HG02610 (cell line): ENCODE data around the gene TIMM29.

Experiments used
- ATAC-seq: cut with Tn5 transposase; IDR thresholded peaks from one replicate; pipeline ENCODE4 v1.9.1; 2021; ENCODE audit warnings: mild to moderate bottlenecking, moderate library complexity; ENCODE audit not compliant: unreplicated experiment

TIMM29 gene

DNA sequence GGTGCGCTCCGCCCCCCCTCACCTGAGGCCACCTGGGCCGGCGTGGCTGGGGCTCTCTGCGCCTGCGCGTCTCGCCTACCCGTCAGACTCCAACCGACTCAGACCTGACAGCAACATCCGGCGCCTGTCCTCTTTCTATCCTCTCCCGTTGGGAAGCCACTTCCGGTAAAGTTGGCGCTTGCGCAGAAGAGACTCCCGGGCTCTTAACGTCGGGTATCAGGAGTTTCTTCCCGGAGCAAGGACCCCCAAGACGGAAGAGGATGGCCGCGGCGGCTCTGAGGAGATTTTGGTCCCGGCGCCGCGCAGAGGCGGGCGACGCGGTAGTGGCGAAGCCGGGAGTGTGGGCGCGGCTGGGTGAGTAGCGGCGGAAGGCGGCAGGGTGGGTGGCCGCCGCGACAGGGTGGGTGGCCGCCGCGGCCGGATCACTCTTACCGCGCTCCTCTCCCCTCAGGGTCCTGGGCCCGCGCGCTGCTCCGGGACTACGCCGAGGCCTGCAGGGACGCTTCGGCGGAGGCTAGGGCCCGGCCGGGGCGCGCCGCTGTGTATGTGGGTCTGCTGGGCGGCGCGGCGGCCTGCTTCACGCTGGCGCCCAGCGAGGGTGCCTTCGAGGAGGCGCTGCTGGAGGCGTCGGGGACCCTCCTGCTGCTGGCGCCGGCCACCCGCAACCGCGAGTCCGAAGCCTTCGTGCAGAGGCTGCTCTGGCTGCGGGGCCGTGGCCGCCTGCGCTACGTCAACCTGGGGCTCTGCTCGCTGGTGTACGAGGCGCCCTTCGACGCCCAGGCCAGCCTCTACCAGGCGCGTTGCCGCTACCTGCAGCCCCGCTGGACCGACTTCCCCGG is at the start of gene TIMM29, which contains the start of gene YIPF2:
Gene TIMM29, plus strand, starts transcription at position 249 of the 839 bp plus-strand sequence. Its CDS starts 12 bp downstream, at position 261.
Gene YIPF2, minus strand, starts transcription at position 77 of the 839 bp plus-strand sequence. CDS start 229 bp downstream, outside the sequence.
- ATAC-seq = peak; percentile 82

DNA sequence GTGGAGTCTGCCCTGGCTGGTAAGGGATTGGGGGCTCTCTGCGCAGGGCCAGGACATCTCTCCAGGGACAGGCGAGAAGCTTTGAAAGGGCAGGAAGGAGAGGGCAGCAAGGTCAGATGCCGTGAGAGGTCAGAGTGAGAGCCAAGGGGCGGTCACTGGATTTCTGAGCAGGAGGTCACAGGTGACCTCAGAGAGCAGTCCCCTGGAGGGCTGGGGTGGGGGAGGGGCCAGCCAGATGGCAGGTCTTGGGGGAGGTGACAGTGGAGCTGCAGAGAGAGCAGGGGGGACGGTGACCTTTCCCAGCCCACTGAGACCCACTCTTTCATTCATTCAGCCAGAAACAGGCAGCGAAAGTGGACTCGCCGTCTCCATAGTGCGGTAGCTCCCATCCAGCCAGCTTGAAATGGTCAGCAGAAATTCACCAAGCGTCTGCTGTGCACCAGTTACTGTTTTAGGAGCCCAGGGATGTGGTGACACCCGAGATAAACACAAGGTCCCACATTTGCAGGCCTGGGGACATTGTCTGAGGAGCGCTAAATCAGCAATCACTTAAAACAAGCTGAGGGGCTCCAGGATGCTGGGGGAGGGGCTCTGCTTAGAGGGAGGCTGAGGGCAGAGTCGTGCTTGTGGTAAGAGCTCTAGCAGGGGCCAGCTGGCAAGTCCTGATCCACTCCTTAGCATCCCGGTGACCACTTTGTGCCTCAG is 47.1 kb upstream of the TIMM29 start:
- ATAC-seq = no peak

DNA sequence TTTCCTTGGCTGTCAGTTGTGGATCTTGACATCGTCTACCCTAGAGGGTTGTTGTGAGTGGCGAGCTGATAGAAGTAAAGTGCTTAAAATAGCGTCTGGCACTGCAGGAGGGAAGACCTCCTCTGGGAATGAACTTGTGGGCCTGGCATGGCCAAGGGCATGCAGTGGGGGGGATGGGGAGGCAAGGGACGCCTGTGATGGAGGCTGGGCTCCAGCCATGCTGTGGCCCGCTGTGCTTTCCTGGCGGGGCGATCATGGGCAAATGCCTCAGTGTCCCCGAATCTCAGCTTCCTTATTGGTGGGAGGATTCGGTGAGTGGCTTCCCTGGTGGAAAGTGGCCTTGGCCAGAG is 46.5 kb upstream of the TIMM29 start:
- ATAC-seq = no peak

DNA sequence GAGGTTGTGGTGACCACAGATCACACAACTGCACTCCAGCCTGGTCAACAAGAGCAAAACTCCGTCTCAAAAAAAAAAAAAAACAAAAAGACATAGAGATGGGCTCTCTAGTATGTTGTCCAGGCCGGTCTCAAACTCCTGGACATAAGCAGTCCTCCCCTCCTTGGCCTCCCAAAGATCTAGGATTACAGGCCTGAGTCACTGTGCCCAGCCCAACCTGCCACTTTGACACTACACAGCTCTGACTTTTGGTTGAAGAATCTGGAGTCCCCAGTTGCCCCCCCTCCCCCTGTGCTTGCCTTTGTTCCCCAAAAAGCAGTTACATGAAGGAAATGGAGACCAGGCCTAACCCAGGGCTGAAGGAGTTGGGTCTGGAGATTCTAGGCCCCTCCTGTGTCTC is 44.3 kb upstream of the TIMM29 start:
- ATAC-seq = no peak

DNA sequence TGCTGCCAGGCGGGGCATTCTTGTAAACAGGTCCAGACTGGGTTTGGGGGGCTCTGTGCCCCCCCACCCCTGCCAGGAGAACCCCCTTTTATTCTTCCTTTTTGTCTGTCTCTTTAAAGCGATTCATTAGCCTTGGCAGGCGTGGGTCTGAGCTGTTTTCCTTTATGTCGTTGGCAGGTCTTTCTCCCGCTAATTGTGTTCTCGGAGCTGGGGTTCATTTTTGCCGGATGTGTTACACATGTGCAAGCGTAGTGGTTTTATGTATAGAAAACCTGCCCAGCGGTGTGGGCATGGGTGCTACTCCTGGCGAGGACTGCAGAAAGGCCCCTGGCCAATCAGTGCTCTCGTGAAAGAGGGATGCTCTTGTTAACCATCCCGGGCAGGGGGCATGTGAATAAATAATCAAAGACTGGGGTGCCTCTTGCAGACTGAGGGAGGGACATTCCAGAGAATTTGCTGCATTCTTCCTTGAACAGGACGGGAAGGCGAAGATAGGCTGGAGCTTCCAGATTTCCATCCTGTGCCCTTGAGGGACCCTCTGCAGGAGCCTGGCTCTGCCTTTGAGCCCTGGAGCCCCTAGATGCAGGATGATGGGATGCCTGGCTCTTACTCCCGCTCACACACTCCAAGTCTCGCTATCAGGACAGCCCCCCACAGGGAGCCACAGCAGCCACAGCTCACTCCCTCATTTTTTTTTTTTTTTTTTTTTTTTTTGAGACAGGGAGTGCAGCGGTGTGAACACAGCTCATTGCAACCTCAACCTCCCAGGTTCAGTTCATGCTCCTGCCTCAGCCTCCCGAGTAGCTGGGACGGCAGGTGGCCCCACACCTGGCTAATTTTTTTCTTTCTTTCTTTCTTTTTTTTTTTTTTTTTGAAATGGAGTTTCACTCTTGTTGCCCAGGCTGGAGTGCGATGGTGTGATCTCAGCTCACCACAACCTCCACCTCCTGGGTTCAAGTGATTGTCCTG is 43.1 kb upstream of the TIMM29 start:
- ATAC-seq = no peak

DNA sequence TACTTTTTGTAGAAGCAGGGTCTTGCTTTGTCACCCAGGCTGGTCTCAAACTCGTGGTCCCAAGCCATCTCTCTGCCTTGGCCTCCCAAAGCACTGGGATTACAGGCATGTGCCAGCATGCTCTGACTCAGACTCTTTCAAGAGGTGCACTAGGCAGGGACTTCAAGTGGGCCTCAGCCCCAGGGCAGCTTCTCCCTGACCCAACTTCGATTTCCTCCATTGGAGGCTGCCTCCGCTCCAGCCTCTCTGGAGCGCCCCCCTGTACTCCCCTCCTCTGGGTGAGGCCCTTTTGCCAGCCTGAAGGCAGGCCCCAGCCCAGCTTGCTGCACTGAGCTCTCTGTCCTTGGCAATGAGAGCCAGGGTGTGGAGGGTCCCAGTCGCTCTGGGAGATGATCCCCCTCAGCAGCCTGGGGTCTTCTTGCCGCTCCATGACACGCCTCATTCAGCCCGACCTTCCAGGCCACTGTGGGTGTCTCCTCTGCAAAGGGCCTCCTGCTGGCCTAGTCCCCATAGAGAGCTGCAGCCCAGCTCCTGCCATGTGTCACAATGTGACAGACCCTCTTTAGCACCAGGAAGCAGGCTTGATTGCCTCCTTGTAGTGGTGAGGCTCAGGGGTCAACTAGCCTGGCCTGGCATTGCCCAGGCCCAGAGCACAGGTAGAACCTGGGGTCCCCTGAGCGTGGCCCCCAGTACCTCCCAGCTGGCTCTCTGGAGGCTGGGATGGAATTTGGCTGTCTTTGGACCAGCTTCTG is 40.8 kb upstream of the TIMM29 start:
- ATAC-seq = no peak

DNA sequence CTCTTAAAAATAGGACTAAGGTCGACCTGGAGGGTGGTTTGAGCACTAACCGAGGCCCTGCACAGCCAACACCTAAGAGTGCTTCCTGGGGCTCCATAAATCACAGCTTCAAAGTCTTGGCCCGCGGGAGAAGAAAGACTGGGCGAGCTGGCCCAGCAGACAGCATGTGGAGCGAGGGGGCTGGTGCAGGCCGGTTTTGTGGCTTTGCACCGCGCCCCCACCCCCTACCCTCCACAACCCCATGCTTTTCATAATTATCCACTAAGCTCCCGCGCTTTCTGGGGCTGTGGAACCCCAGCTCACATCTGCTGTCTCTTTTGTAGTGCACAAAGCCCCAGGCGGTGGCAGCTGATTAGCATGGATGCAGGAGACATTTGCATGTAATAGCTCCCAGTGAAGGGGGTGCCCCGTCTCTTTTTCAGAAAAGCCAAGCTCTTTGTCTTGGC is 40.2 kb upstream of the TIMM29 start:
- no peak for ATAC-seq

DNA sequence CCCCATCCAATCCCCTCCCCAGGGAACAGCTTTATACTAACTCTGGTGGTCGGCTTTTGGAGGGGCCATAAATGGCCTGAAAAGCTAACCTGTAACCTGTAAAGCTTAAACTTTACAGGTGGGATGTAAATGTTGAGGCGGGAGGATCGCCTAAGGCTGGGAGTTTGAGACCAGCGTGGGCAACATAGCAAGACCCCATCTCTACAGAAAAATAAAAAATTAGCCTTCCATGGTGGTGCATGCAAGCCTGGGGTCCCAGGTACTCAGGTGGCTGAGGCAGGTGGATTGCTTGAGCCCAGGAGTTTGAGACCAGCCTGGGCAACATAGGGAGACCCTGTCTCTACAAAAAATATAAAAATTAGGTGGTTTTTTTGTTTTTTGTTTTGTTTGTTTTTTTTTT is 38.7 kb upstream of the TIMM29 start:
- ATAC-seq = no peak

DNA sequence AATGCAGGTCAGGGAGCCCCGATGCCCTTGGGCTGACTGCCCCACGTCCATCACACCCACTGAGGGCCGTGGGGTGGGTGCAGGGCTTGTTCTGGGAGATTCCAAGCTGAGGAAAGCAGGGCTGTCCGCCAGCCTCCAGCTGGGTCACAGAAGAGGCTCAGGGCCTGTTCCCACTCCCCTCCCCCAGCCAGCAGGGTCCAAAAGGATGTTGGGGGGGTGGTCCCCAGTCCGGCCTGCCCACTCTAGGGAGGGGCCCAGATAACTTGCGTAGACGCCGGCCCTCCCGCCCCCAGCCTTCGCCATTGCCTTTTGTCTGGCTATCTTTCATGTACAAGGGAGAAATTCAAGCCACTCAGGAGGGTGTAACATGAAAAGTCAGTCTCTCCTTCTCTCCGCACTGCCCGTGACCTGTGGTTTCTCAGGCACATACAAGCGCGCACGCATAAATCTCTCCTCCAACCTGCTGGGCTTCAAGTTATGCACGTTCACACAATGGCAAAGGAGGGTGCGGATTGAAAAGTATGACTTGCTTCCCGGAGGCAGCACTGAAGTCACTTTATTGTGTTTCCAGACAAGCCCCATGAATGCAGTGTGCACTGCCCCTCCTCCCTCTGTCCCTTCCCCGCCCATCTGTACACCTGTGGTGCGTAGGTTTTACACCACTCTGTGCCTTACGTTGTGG is 37.1 kb upstream of the TIMM29 start:
- ATAC-seq = no peak

DNA sequence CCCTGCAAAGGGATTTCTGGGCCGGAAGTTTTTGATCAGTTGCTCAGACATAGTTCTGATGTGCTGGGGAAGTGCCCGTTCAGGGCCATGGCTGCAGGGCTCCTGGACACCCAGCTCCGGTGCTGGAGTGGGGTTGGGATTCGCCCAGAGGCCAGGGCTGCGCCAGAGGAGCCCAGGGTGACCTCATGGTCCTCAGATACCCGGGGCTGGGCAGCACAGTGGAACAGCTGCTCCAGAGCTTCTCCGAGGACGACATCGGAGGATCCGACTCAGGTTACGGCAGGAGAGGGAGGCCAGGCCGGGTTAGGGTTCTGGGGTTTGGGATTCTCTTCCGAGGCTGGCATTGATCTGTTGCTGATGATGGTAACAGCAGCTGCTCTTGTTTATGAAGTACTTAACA is 36.4 kb upstream of the TIMM29 start:
- ATAC-seq = no peak

DNA sequence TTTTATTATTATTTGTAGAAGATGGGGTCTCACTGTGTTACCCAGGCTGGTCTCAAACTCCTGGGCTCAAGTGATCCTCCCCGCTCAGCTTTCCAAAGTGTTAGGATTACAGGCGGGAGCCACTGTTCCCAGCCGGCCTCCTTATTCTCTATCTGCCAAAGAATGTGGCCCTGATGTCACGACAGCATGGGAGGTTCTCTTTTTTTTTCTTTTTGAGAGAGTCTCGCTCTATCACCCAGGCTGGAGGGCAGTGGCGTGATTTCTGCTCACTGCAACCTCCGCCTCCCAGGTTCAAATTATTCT is 33.7 kb upstream of the TIMM29 start:
- no peak for ATAC-seq

DNA sequence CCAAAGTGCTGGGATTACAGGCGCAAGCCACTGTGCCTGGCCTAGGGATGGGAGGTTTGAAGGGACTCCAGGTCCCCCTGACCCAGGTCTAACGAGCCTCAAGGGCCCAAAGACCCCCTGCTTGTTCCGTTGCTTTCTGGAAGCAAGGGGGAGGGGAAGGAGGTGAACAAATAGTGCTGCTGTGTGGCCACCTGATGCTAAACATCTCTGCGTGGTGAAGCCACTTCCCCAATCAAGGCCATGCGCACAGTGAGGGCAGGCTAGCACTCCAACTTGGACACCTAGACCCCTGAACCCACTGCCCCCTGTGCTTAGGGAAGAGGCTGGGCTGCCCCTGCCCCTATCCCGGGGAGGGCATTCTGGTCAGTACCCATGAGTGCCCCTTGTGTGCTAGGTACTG is 33.2 kb upstream of the TIMM29 start:
- ATAC-seq = no peak

DNA sequence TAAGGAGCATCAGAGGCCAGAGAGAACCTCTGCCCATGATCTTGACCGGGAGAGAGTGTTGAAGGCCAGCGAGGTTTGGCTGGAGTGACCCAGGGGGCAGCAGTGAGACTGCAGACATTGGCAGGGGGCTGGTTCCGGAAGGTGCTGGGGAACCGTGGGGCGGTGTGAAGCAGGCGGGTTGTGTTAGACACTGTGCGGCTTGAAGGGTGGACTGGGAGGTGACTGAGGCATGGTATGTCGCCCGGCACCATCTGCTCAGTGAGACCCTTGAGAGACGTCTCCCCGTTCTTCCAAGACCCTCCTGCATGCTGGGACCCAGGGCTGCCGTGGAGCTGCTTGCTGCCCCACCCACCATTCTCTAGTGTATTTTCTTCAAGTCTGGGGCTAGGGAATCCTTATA is 32.7 kb upstream of the TIMM29 start:
- no peak for ATAC-seq

DNA sequence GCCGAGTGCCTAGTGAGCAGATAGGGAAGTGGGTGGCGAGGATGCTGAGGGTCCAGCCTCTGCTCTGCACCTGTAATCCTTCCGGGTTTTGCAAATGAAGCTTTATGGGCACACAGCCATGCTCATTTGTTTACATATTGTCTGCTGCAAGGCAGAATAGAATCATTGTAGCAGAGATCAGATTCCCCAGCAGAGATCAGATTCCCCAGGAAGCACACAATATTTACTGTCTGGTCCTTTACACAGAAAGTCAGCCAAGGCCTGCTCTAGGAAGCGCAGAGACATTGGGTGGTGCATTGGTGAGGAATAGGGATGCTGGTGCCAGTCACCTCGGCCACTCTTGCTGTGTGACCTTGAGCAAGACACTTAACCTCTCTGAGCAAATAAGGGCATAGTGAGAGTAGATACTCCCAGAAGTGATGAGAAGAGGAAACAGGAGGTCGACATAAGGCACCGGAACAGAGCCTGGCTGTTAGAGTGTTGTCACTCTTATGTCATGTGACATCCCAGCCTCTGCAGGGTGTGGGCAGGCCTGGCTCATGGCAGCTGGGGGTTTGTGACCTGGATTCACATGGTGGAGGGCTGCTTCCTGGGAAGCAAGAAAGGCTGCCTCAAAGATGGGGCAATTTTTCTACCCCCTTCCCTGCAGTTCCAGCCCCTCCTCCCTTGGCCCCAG is 31.6 kb upstream of the TIMM29 start:
- no peak for ATAC-seq

DNA sequence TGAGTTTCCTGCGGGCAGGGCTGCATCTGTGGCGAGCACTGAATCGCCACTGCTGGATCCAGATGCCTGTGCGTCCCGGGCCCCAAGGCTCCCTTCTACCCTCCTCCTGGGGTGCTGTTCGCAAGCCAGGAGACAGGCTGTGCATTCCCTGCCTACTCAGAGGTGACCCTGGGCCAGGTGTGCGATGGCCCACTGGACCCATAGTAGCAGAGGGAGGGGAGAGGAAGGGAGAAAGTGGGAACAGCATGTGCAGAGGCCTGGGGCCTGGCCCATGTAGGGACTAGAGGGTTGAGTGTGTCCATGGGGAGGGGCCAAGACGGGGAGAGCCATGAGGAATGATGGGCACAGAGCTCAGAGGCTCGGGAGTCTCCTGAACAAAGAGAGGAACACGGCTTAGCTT is 30.0 kb upstream of the TIMM29 start:
- ATAC-seq = no peak

DNA sequence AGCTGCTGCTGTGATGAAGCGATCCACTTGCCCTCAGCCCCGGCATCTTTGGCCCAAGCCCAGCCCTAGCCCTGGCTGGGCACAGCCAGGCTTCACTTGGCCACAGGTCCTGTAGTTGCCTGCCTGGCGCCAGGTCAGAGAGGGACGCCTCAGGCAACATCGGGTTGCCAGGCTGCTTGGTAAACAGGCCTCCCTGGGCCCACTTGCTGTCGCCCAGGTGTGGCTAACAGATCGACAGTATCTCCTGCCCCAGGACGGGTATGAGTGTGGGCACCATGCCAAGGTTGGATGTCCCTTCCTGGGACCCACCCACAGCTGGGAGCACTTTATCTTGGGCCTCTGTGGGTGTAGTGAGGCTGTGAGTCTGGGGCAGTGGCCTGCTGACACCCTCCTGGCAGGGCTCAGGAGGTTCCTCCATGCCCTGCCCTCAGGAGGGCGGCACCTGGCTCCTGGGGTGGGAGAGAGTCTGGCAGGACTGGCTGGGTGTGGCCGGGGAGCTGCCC is 29.4 kb upstream of the TIMM29 start:
- ATAC-seq = no peak

DNA sequence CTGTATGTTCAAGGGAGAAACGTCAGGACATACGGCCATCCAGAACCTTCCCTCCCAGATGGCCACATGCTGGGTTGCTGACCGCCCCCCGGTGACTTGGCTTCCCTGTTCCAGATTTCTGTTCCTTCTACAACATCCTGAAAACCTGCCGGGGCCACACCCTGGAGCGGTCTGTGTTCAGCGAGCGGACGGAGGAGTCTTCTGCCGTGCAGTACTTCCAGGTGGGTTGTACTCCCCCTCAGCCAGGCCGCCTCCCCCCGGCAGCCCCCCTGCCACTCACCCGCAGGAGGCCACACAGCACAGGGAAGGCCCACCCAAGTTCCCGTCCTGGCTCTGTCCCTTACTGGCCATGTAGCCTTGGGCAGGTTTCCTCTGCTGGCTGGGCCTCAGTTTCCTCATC is 20.7 kb upstream of the TIMM29 start:
- ATAC-seq = no peak

DNA sequence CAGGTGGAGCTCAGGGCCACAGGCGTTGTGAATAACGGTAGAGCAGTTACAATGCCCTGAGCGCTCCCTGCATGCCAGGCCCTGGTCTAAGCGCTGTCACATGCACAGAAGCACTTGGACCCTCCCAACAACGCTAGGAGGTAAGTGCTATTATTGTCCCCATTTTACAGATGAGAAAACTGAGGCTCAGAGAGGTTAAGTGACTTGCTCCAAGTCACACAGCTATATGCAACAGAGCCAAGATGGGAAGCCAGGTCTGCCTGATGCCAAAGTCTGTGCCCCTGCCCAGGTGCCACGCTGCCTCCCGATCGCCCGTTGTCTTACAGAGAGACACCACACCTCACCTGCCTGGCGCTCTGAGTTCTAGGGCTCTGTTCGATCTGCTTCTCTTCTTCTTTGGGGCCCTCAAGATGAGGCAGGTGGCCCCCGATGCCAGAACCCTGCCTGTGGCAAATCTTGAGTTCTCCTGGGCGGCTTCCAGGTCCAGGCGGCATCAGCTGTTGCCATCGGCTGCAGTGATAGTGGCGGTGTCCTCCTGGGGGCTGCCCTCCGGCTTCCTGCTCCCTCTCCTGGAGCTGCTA is 20.1 kb upstream of the TIMM29 start:
- no peak for ATAC-seq
